ENCODE measurements around the gene DNAH11.

GRCh38 chr7:21753071-21753470 is 210.2 kb downstream of the DNAH11 start:
- no peak for TF ChIP-seq POLR2A (IDR thresholded peaks at IDR 0.05)
- TF ChIP-seq CTCF (IDR thresholded peaks at IDR 0.05) = no peak

Data from testis (tissue), 2 donors.